Prostate gland (tissue), 2 donors: ENCODE measurements around the gene DOCK2.

Experiments used
- CTCF ChIP-seq, 4 experiments: fragments of 200-600 bp in 2 of 4; fragments of 450-650 bp in 2 of 4; sonication (generic) in 2 of 4; IDR thresholded peaks; 1 replicate in 3 of 4; 2 replicates in 1 of 4; pipeline ENCODE4 v1.5.1; 2016 to 2019; ENCODE audit warnings: antibody characterized with exemption in 4 of 4, mild to moderate bottlenecking in 2 of 4, moderate library complexity in 2 of 4
- POLR2A ChIP-seq: fragments of 450-650 bp; IDR thresholded peaks from one replicate; pipeline ENCODE4 v1.6.1; 2016; ENCODE audit warnings: antibody characterized with exemption, mild to moderate bottlenecking
- POLR2AphosphoS5 ChIP-seq: sonication (generic); formaldehyde crosslinking; IDR thresholded peaks from one replicate; pipeline ENCODE4 v1.6.1; 2017; ENCODE audit warnings: antibody characterized with exemption

GRCh38 chr5:170120576-170120975 lies 483.5 kb downstream of the DOCK2 start:
- no peak for TF ChIP-seq CTCF (IDR thresholded peaks at IDR 0.05)
- TF ChIP-seq POLR2A = no peak
- TF ChIP-seq POLR2AphosphoS5 = no peak
